Stomach (tissue), 4 donors: ENCODE data around the gene NCDN.

Source experiments
- POLR2AphosphoS5 ChIP-seq, 3 donors: sonication (generic); formaldehyde crosslinking; IDR thresholded peaks; one replicate each; pipeline ENCODE4 v1.6.1; 2016; ENCODE audit warnings: antibody characterized with exemption in 3 of 3
- TF ChIP-seq, protein P1 (sequence below), 7 experiments: fragments of 450-650 bp in 4 of 7; fragments of 200-600 bp in 3 of 7; sonication (generic) in 3 of 7; IDR thresholded peaks; one replicate each; pipeline ENCODE4 v1.5.1; 2016 to 2019; ENCODE audit warnings: antibody characterized with exemption in 7 of 7, control low read depth in 2 of 7, mild to moderate bottlenecking in 1 of 7

DNA sequence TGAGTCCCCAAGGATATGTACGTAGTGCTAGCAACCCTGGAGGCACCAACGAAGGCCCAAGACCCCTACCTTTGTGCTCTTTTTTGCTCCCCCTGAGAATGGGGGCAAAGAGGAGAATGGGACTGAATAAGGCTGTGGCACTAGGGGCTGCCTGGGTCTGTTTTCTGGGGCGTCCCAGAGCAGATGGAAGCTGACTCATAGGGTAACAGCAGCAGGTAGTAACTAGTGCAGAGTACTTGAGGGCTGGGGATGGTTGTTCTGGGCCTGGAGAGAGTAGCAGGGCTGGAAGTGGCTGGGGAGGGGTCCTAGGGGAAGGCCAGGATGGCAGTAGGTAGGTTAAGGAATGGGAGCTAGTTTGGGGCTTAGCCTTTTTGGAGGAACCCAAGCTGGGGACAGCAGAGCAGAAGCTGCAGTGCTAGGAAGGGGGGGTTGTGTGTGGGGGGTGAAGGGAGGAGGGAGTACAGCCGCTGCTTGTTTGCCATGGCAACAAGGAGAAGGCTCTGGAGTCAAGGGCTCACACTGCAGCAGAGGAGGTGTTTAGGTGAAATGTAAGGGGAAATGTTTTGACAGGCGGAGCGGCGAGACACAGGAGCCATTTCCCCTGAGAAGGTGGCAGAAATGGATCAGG lies 1.8 kb downstream of the NCDN start:
- TF ChIP-seq POLR2AphosphoS5 (IDR thresholded peaks at IDR 0.05): no peak
- TF ChIP-seq, protein P1, sequence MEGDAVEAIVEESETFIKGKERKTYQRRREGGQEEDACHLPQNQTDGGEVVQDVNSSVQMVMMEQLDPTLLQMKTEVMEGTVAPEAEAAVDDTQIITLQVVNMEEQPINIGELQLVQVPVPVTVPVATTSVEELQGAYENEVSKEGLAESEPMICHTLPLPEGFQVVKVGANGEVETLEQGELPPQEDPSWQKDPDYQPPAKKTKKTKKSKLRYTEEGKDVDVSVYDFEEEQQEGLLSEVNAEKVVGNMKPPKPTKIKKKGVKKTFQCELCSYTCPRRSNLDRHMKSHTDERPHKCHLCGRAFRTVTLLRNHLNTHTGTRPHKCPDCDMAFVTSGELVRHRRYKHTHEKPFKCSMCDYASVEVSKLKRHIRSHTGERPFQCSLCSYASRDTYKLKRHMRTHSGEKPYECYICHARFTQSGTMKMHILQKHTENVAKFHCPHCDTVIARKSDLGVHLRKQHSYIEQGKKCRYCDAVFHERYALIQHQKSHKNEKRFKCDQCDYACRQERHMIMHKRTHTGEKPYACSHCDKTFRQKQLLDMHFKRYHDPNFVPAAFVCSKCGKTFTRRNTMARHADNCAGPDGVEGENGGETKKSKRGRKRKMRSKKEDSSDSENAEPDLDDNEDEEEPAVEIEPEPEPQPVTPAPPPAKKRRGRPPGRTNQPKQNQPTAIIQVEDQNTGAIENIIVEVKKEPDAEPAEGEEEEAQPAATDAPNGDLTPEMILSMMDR (IDR thresholded peaks at IDR 0.05): no peak
